Measurements from ENCODE around the gene ADAMTS14.

The ADAMTS14 gene

DNA sequence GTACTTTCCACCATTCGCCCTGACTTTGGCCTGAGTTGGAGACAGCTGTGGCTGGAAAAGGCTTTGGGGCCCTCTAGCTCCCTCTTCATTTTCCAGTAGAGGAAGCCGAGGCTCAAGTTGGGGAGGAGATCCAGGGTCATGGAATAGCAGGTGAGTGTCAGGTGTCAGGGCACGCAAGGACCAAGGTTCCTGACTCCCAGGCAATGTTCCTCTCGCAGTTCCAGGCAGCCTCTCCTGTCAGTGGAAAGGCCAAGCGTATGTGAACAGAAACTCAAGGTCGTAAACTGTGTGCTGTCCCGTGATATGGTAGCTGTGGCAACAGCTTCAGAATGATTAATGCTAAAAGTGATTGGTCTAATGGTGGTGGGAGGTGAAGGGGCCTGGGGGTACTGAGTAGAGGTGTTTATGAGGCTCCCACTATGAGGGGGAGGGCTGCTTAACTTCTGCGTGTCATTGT is 13.2 kb downstream of the ADAMTS14 start:
- TF ChIP-seq MYC (IDR thresholded peaks at IDR 0.05; ENCODE audit: low read depth, low read length): no peak
- TF ChIP-seq POLR2A (IDR thresholded peaks at IDR 0.05; ENCODE audit: extremely low read depth, insufficient read length): no peak
- TF ChIP-seq MAX (IDR thresholded peaks at IDR 0.05; ENCODE audit: low read depth, low read length): no peak
- TF ChIP-seq, protein P1, sequence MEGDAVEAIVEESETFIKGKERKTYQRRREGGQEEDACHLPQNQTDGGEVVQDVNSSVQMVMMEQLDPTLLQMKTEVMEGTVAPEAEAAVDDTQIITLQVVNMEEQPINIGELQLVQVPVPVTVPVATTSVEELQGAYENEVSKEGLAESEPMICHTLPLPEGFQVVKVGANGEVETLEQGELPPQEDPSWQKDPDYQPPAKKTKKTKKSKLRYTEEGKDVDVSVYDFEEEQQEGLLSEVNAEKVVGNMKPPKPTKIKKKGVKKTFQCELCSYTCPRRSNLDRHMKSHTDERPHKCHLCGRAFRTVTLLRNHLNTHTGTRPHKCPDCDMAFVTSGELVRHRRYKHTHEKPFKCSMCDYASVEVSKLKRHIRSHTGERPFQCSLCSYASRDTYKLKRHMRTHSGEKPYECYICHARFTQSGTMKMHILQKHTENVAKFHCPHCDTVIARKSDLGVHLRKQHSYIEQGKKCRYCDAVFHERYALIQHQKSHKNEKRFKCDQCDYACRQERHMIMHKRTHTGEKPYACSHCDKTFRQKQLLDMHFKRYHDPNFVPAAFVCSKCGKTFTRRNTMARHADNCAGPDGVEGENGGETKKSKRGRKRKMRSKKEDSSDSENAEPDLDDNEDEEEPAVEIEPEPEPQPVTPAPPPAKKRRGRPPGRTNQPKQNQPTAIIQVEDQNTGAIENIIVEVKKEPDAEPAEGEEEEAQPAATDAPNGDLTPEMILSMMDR (IDR thresholded peaks at IDR 0.05; ENCODE audit: low read depth, low read length): no peak
- DNase-seq (ENCODE audit: low read depth): no peak
- H3K4me3 ChIP-seq (ENCODE audit: low read depth, low read length): no peak overlapping the region

DNA sequence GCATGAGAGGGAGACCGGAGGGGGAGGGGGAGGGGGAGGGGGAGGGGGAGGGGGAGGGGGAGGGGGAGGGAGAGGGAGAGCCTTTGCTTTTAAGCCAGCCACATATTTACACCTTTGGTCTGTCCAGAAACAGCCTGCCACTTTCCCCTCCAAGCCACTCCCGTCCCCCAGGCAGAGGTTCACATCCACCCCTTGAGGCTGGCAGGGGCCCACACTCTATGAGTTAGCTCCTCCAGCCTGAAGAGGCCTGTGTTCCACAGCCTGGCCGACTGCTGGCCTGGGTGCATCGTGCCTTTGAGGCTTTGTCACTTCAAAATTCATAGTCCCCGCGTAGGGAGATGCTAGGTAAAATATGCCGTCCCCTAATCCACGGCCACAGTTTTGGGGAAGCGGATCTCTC is 16.5 kb downstream of the ADAMTS14 start:
- no peak for TF ChIP-seq MYC (IDR thresholded peaks at IDR 0.05; ENCODE audit: low read depth, low read length)
- H3K4me3 ChIP-seq (ENCODE audit: low read depth, low read length): no peak overlapping the region
- DNase-seq (ENCODE audit: low read depth): no peak

DNA sequence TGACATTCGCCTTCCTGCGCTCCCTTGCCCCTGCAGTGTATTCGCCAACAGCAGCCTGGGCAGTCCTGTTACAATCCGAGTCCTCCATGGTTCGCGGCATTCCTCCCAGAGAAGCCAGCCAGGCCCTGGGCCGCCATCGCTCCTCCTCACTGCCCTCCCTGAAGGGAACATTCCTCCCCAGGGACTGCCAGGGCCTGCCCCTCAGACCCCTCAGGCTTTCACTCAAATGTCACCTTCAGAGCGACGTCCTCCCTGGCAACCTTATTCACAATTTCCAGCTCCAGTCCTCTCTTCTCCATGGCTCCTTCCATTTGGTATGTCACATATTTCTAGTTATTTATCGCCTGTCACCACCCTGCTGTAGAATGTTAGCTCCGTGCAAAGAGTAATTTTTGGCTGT is 17.4 kb downstream of the ADAMTS14 start:
- no peak overlapping the region for H3K4me3 ChIP-seq (ENCODE audit: low read depth, low read length)
- DNase-seq (ENCODE audit: low read depth): no peak
- TF ChIP-seq POLR2A (IDR thresholded peaks at IDR 0.05; ENCODE audit: extremely low read depth, insufficient read length) (no peak), MYC (IDR thresholded peaks at IDR 0.05; ENCODE audit: low read depth, low read length) (no peak), MAX (IDR thresholded peaks at IDR 0.05; ENCODE audit: low read depth, low read length) (no peak)
- TF ChIP-seq, protein P1 (IDR thresholded peaks at IDR 0.05; ENCODE audit: low read depth, low read length): no peak

GRCh38 chr10:70690589-70690988 is 18.3 kb downstream of the ADAMTS14 start:
- TF ChIP-seq POLR2A (IDR thresholded peaks at IDR 0.05; ENCODE audit: extremely low read depth, insufficient read length): no peak
- no peak for TF ChIP-seq MYC (IDR thresholded peaks at IDR 0.05; ENCODE audit: low read depth, low read length)
- TF ChIP-seq, protein P1 (IDR thresholded peaks at IDR 0.05; ENCODE audit: low read depth, low read length): no peak
- no peak for TF ChIP-seq MAX (IDR thresholded peaks at IDR 0.05; ENCODE audit: low read depth, low read length)
- H3K4me3 ChIP-seq (ENCODE audit: low read depth, low read length): no peak overlapping the region
- DNase-seq (ENCODE audit: low read depth): no peak

DNA sequence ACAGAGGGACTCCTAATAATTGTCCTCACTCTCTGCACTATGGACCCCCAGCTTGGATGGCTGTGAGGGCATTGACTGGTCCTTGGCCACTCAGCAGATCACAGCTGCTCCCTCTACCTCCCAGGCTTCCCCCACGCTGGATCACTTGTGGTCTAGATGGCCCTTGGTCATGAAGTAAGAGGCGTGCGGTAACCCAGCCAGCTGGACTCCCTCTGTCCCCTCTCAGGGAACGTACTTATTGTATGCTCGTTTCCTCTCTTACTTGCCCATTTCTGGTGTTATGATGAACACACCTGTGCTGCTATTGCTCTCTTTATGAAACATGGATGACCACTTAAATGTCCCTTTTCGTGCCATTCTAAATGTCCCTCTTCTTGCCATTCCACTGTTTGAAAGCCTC is 19.3 kb downstream of the ADAMTS14 start:
- DNase-seq (ENCODE audit: low read depth): no peak
- TF ChIP-seq MAX (IDR thresholded peaks at IDR 0.05; ENCODE audit: low read depth, low read length) (no peak), POLR2A (IDR thresholded peaks at IDR 0.05; ENCODE audit: extremely low read depth, insufficient read length) (no peak), MYC (IDR thresholded peaks at IDR 0.05; ENCODE audit: low read depth, low read length) (no peak)
- TF ChIP-seq, protein P1 (IDR thresholded peaks at IDR 0.05; ENCODE audit: low read depth, low read length): no peak
- H3K4me3 ChIP-seq (ENCODE audit: low read depth, low read length): no peak overlapping the region

DNA sequence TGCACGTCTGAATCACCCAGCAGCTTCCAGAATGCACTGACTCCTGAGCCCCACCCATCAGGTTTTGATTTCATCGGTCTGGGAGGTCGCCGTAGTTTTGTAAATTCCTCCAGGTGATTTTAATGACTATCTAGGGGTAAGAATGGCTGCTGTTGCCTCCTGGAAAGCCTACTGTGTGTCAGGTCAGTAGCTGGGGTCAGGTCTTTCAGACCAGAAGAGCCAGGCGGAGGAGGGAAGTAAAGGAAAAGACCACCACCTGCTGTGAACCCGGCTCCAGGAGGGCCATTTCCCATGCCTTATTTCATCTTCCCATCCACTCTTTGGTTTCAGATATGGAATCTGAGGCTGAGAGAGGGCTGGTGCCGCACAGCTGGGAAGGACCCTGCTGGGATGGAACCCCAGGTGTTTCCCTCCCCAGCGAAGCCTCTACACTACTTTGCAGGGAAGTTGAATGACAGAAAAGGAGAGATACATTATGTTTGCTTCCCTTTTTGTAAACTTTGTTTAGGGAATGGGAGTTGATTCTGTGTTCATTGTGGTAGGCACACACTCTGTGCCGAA is 19.8 kb downstream of the ADAMTS14 start:
- H3K4me3 ChIP-seq (ENCODE audit: low read depth, low read length): no peak overlapping the region
- DNase-seq (ENCODE audit: low read depth): no peak
- TF ChIP-seq POLR2A (IDR thresholded peaks at IDR 0.05; ENCODE audit: extremely low read depth, insufficient read length) (no peak), MAX (IDR thresholded peaks at IDR 0.05; ENCODE audit: low read depth, low read length) (no peak), MYC (IDR thresholded peaks at IDR 0.05; ENCODE audit: low read depth, low read length) (no peak)
- TF ChIP-seq, protein P1 (IDR thresholded peaks at IDR 0.05; ENCODE audit: low read depth, low read length): no peak

Measured in NB4 (cell line).